HAP-1 (cell line): Measurements from ENCODE around the gene ZNF765.
"Not testable (repeated sequence)": the region's sequence is repeated elsewhere in the genome, so short reads cannot be mapped to it uniquely, and the experiment has no call there.

Experiments
- DNase-seq, 2 experiments: peaks; one replicate each; pipeline ENCODE4 v3.0.0-alpha.2; 2016 to 2020; ENCODE audit warnings: low spot score in 2 of 2
- H3K27me3 ChIP-seq: fragments of 250-450 bp; sonication (Bioruptor Pico); 2 replicates; pipeline ENCODE4 v1.5.1; 2020; ENCODE audit warnings: low read depth, mild to moderate bottlenecking, moderate library complexity
- H3K36me3 ChIP-seq: fragments of 250-450 bp; sonication (Bioruptor Pico); replicated peaks from 2 replicates; pipeline ENCODE4 v1.5.1; 2020; ENCODE audit warnings: mild to moderate bottlenecking
- H3K4me1 ChIP-seq: fragments of 250-450 bp; sonication (Bioruptor Pico); 2 replicates; pipeline ENCODE4 v1.5.1; 2020; ENCODE audit warnings: mild to moderate bottlenecking
- H3K4me3 ChIP-seq: fragments of 250-450 bp; sonication (Bioruptor Pico); 2 replicates; pipeline ENCODE4 v1.5.1; 2020; ENCODE audit warnings: mild to moderate bottlenecking, moderate library complexity
- H3K9me3 ChIP-seq: fragments of 250-450 bp; sonication (Bioruptor Pico); 2 replicates; pipeline ENCODE4 v1.5.1; 2020; ENCODE audit warnings: mild to moderate bottlenecking, moderate library complexity
- in situ Hi-C: fragments of 300-500 bp; cut with MboI; formaldehyde crosslinking; loops from 3 replicates; pipeline ENCODE4 v1.14.3; 2020; ENCODE audit warnings: low sequenced_read_pairs, inconsistent platforms, mixed read lengths

ZNF765 gene

GRCh38 chr19:53389978-53390377, 5.0 kb upstream of the ZNF765 start:
- H3K36me3 ChIP-seq: no peaks in the 10 kb centered on the region
- in situ Hi-C loops: no loop called here
- H3K4me3 ChIP-seq: no peak overlapping the region
- no peaks in the 10 kb centered on the region; the same call in 1 of the 2 replicates for H3K9me3 ChIP-seq
- H3K27me3 ChIP-seq: no peaks in the 10 kb centered on the region
- no peak for DNase-seq
- H3K4me1 ChIP-seq: no peaks in the 10 kb centered on the region

- H3K36me3 ChIP-seq: peaks cover 13% of the 10 kb centered on the region
- H3K27me3 ChIP-seq: no peaks in the 10 kb centered on the region
- peak overlapping the region; percentile 78; the same call in 1 of the 2 replicates for H3K4me3 ChIP-seq
- in situ Hi-C loops: no loop called here
- no peaks in the 10 kb centered on the region; the same call in 1 of the 2 replicates for H3K9me3 ChIP-seq
- peaks cover 6% of the 10 kb centered on the region for H3K4me1 ChIP-seq
- DNase-seq: no peak
These were observed 401 bp upstream of the ZNF765 start for GRCh38 chr19:53394522-53394973.

GRCh38 chr19:53395840-53396524, 1.0 kb downstream of the ZNF765 start:
- H3K4me1 ChIP-seq, H3K27me3 ChIP-seq, H3K9me3 ChIP-seq, in situ Hi-C loops: not testable (repeated sequence)
- DNase-seq: peak; percentile 53 to 77
- Histone ChIP-seq H3K36me3 (peaks cover 22% of the 10 kb centered on the region), H3K4me3 (peak overlapping the region; percentile 78)

- in situ Hi-C loops: no loop called here
- Histone ChIP-seq H3K4me3 (peak overlapping the region; percentile 14), H3K4me1 (peaks cover 6% of the 10 kb centered on the region), H3K9me3 (no peaks in the 10 kb centered on the region), H3K36me3 (peaks cover 22% of the 10 kb centered on the region), H3K27me3 (no peaks in the 10 kb centered on the region)
- no peak for DNase-seq
These were observed 1.5 kb downstream of the ZNF765 start for GRCh38 chr19:53396525-53396868.

- in situ Hi-C loops, H3K9me3 ChIP-seq, H3K27me3 ChIP-seq, H3K4me1 ChIP-seq, DNase-seq, H3K4me3 ChIP-seq: not testable (repeated sequence)
- H3K36me3 ChIP-seq: peaks cover 27% of the 10 kb centered on the region
These were observed 3.0 kb downstream of the ZNF765 start for GRCh38 chr19:53397918-53398317.

GRCh38 chr19:53409505-53410204, 14.7 kb downstream of the ZNF765 start:
- Histone ChIP-seq H3K9me3 (peaks cover 10% of the 10 kb centered on the region), H3K27me3 (no peaks in the 10 kb centered on the region), H3K4me3 (no peak overlapping the region), H3K4me1 (no peaks in the 10 kb centered on the region), H3K36me3 (peaks cover 15% of the 10 kb centered on the region)
- in situ Hi-C loops: no loop called here
- no peak for DNase-seq

GRCh38 chr19:53420520-53421315, 25.8 kb downstream of the ZNF765 start:
- DNase-seq, H3K36me3 ChIP-seq, H3K4me1 ChIP-seq, in situ Hi-C loops, H3K9me3 ChIP-seq, H3K27me3 ChIP-seq, H3K4me3 ChIP-seq: not testable (repeated sequence)

- no peaks in the 10 kb centered on the region for H3K36me3 ChIP-seq
- no peak overlapping the region for H3K4me3 ChIP-seq
- no peaks in the 10 kb centered on the region for H3K4me1 ChIP-seq
- in situ Hi-C loops: no loop called here
- H3K9me3 ChIP-seq: no peaks in the 10 kb centered on the region
- no peaks in the 10 kb centered on the region for H3K27me3 ChIP-seq
- DNase-seq: no peak
These were observed 27.6 kb downstream of the ZNF765 start for GRCh38 chr19:53422551-53422950.

- H3K4me3 ChIP-seq, H3K4me1 ChIP-seq, in situ Hi-C loops, H3K9me3 ChIP-seq, H3K27me3 ChIP-seq, H3K36me3 ChIP-seq, DNase-seq: not testable (repeated sequence)
These were observed 28.1 kb downstream of the ZNF765 start for GRCh38 chr19:53423074-53423473.

GRCh38 chr19:53423680-53424079, 28.7 kb downstream of the ZNF765 start:
- H3K9me3 ChIP-seq, H3K27me3 ChIP-seq, H3K36me3 ChIP-seq, H3K4me1 ChIP-seq, H3K4me3 ChIP-seq, in situ Hi-C loops: not testable (repeated sequence)
- DNase-seq: peak in 1 of 2 experiments; percentile 40

GRCh38 chr19:53424968-53425597, 30.1 kb downstream of the ZNF765 start:
- in situ Hi-C loops: loop anchor here (5.0 kb wide), 2 partner anchors 92 to 322 kb away; no protein-coding TSS in a partner anchor
- H3K4me3 ChIP-seq: no peak overlapping the region

GRCh38 chr19:53431399-53432087, 36.6 kb downstream of the ZNF765 start, which contains the start of gene ZNF761:
ZNF761 (plus strand) TSS chr19:53431984; CDS start chr19:53447269, 15,285 bp downstream.
- peak; percentile 82 to 96 for DNase-seq
- in situ Hi-C loops: no loop called here

More at GRCh38 chr19:53424968-53425597, 30.1 kb downstream of the ZNF765 start:
- DNase-seq: peak; percentile 58 to 84
- H3K9me3 ChIP-seq: no peaks in the 10 kb centered on the region
- no peaks in the 10 kb centered on the region for H3K36me3 ChIP-seq
- H3K27me3 ChIP-seq: no peaks in the 10 kb centered on the region
- H3K4me1 ChIP-seq: no peaks in the 10 kb centered on the region

More at GRCh38 chr19:53431399-53432087, 36.6 kb downstream of the ZNF765 start, which contains the start of gene ZNF761:
- Histone ChIP-seq H3K27me3 (no peaks in the 10 kb centered on the region), H3K4me3 (peak within 1 kb of the TSS; percentile 68), H3K9me3 (no peaks in the 10 kb centered on the region), H3K4me1 (peaks cover 6% of the 10 kb centered on the region), H3K36me3 (peaks cover 22% of the 10 kb centered on the region)
